ENCODE results near the gene HTT.

The HTT gene

GRCh38 chr4:3074078-3074845 is at the start of gene HTT, which contains the start of gene HTT-AS:
Gene HTT (plus strand): TSS chr4:3074681. CDS start chr4:3074826, 145 bp downstream.
Gene HTT-AS (minus strand): TSS chr4:3074538.
- DNase-seq: peak; percentile 96

GRCh38 chr4:3025881-3026280 is 48.6 kb upstream of the HTT start:
- DNase-seq: no peak

GRCh38 chr4:3026540-3026939 is 47.9 kb upstream of the HTT start:
- no peak for DNase-seq

- no peak for DNase-seq
These were observed 45.0 kb upstream of the HTT start for GRCh38 chr4:3029464-3029863.

- no peak for DNase-seq
These were observed 43.7 kb upstream of the HTT start for GRCh38 chr4:3030566-3031356.

GRCh38 chr4:3031357-3032082 is 43.0 kb upstream of the HTT start:
- DNase-seq: no peak

- DNase-seq: no peak
These were observed 40.2 kb upstream of the HTT start for GRCh38 chr4:3034231-3034630.

- DNase-seq: no peak
These were observed 39.2 kb upstream of the HTT start for GRCh38 chr4:3035249-3035648.

GRCh38 chr4:3035674-3036073 is 38.8 kb upstream of the HTT start:
- DNase-seq: no peak

GRCh38 chr4:3036131-3036952 is 38.1 kb upstream of the HTT start:
- DNase-seq: no peak

- no peak for DNase-seq
These were observed 36.5 kb upstream of the HTT start for GRCh38 chr4:3037957-3038461.

GRCh38 chr4:3039706-3040366 is 34.6 kb upstream of the HTT start:
- DNase-seq: no peak

GRCh38 chr4:3040452-3041191 is 33.9 kb upstream of the HTT start:
- no peak for DNase-seq

GRCh38 chr4:3041192-3042142 is 33.0 kb upstream of the HTT start:
- peak; percentile 52 for DNase-seq

GRCh38 chr4:3042226-3042625 is 32.3 kb upstream of the HTT start:
- DNase-seq: no peak

- DNase-seq: no peak
These were observed 31.0 kb upstream of the HTT start for GRCh38 chr4:3043282-3044020.

GRCh38 chr4:3044870-3045819 is 29.3 kb upstream of the HTT start:
- DNase-seq: peak; percentile 74

GRCh38 chr4:3046162-3046561 is 28.3 kb upstream of the HTT start:
- no peak for DNase-seq
